HepG2 (cell line): ENCODE measurements around the gene SUCLA2. TPM values are rescaled to one million over a fixed set of nuclear protein-coding genes. Genes with fewer than 3 reads are reported as not detected.

Experiments used
- CENPX ChIP-seq: sonication (generic); formaldehyde crosslinking; IDR thresholded peaks from 2 replicates; pipeline ENCODE4 v1.9.0; 2021; ENCODE audit warnings: mild to moderate bottlenecking, missing genetic modification reagents, moderate library complexity
- HNRNPH1 ChIP-seq: fragments of 200-400 bp; formaldehyde crosslinking; optimal IDR thresholded peaks from 2 replicates; pipeline ENCODE3; 2017; ENCODE audit warnings: mild to moderate bottlenecking, low read depth, low read length
- HOXA5 ChIP-seq: sonication (generic); formaldehyde crosslinking; IDR thresholded peaks from 2 replicates; pipeline ENCODE4 v1.4.0; 2020; ENCODE audit warnings: missing genetic modification reagents
- MYC ChIP-seq: sonication (generic); formaldehyde crosslinking; IDR thresholded peaks from 2 replicates; pipeline ENCODE4 v1.9.0; 2021; ENCODE audit warnings: missing genetic modification reagents, borderline replicate concordance
- MZF1 ChIP-seq: sonication (generic); formaldehyde crosslinking; IDR thresholded peaks from 2 replicates; pipeline ENCODE4 v1.8.1; 2023; ENCODE audit warnings: mild to moderate bottlenecking, missing genetic modification reagents, borderline replicate concordance
- NFIC ChIP-seq: IDR thresholded peaks from 2 replicates; pipeline ENCODE4 v1.6.1; 2012; ENCODE audit warnings: mild to moderate bottlenecking, low read length, inconsistent platforms
- REXO4 ChIP-seq: sonication (generic); formaldehyde crosslinking; IDR thresholded peaks from 2 replicates; pipeline ENCODE4 v1.8.0; 2022; ENCODE audit warnings: missing genetic modification reagents, mild to moderate bottlenecking, borderline replicate concordance
- SATB2 ChIP-seq: sonication (generic); formaldehyde crosslinking; IDR thresholded peaks from 2 replicates; pipeline ENCODE4 v1.5.0; 2020; ENCODE audit warnings: missing genetic modification reagents
- SMARCE1 ChIP-seq: fragments of 450-650 bp; IDR thresholded peaks from 2 replicates; pipeline ENCODE4 v1.6.1; 2017; ENCODE audit warnings: borderline replicate concordance
- ZFP36 ChIP-seq: fragments of 150-350 bp; IDR thresholded peaks from 2 replicates; pipeline ENCODE4 v1.6.1; 2018; ENCODE audit warnings: borderline replicate concordance, low read length, low read depth; ENCODE audit not compliant: partially characterized antibody
- ZFP37 ChIP-seq: sonication (generic); formaldehyde crosslinking; IDR thresholded peaks from 2 replicates; pipeline ENCODE4 v1.4.0; 2020; ENCODE audit warnings: missing genetic modification reagents, borderline replicate concordance
- ZNF432 ChIP-seq: sonication (generic); formaldehyde crosslinking; IDR thresholded peaks from 2 replicates; pipeline ENCODE4 v1.5.0; 2020; ENCODE audit warnings: missing genetic modification reagents, mild to moderate bottlenecking, borderline replicate concordance
- ZNF501 ChIP-seq: sonication (generic); formaldehyde crosslinking; IDR thresholded peaks from 2 replicates; pipeline ENCODE4 v1.5.1; 2020; ENCODE audit warnings: mild to moderate bottlenecking, moderate library complexity, missing genetic modification reagents
- ZNF530 ChIP-seq: sonication (generic); formaldehyde crosslinking; IDR thresholded peaks from 2 replicates; pipeline ENCODE4 v1.5.0; 2020; ENCODE audit warnings: low read depth, mild to moderate bottlenecking, missing genetic modification reagents
- ZNF644 ChIP-seq: IDR thresholded peaks from 2 replicates; pipeline ENCODE4 v1.6.1; 2016; ENCODE audit warnings: low read depth
- ZNF75D ChIP-seq: sonication (generic); formaldehyde crosslinking; IDR thresholded peaks from 2 replicates; pipeline ENCODE4 v1.8.1; 2023; ENCODE audit warnings: missing genetic modification reagents, mild to moderate bottlenecking, borderline replicate concordance
- ZNF776 ChIP-seq: sonication (generic); formaldehyde crosslinking; IDR thresholded peaks from 2 replicates; pipeline ENCODE4 v1.4.0; 2020; ENCODE audit warnings: mild to moderate bottlenecking, missing genetic modification reagents
- ZSCAN29 ChIP-seq: sonication (generic); formaldehyde crosslinking; conservative IDR thresholded peaks from 2 replicates; pipeline ENCODE4 v1.4.0; 2020; ENCODE audit warnings: mild to moderate bottlenecking, missing genetic modification reagents
- polyA plus RNA-seq, 8 experiments: library from polyadenylated mRNA; depleted of rRNA in 3 of 8; stranded (reverse) in 7 of 8; unstranded in 1 of 8; fragments of >200 nt; fragmentation: Illumina TruSeq in 4 of 8; extraction: Trizol in 4 of 8; gene quantifications; 2 replicates each; pipeline versions ENCODE4 v1.2.1 to v1.2.3, GENCODE V29; 2011 to 2016; ENCODE audit warnings: low read depth in 4 of 8, missing spikeins in 1 of 8, mixed read lengths in 1 of 8; ENCODE audit not compliant: insufficient read depth in 1 of 8
- total RNA-seq, 5 experiments: library from RNA; depleted of rRNA; stranded (reverse); fragments of >200 nt; fragmentation: Illumina TruSeq; extraction: Trizol; gene quantifications; 2 replicates each; pipeline ENCODE4 v1.2.3, GENCODE V29; 2016; ENCODE audit warnings: low read depth in 1 of 5
- TF ChIP-seq, protein P1 (sequence below): sonication (generic); formaldehyde crosslinking; IDR thresholded peaks from 2 replicates; pipeline ENCODE4 v1.5.0; 2020; ENCODE audit warnings: missing genetic modification reagents
- TF ChIP-seq, protein P2 (sequence below): IDR thresholded peaks from 2 replicates; pipeline ENCODE4 v1.6.1; 2016
- TF ChIP-seq, protein P3 (sequence below): sonication (generic); formaldehyde crosslinking; IDR thresholded peaks from 2 replicates; pipeline ENCODE4 v1.4.0; 2020; ENCODE audit warnings: mild to moderate bottlenecking, missing genetic modification reagents

Gene SUCLA2
- total and polyA plus RNA-seq, 2 of the 13 experiments (the other 11 are each of a cell fraction or from before 2014, with no cell fraction given): 28.4 to 77.1 TPM

DNA sequence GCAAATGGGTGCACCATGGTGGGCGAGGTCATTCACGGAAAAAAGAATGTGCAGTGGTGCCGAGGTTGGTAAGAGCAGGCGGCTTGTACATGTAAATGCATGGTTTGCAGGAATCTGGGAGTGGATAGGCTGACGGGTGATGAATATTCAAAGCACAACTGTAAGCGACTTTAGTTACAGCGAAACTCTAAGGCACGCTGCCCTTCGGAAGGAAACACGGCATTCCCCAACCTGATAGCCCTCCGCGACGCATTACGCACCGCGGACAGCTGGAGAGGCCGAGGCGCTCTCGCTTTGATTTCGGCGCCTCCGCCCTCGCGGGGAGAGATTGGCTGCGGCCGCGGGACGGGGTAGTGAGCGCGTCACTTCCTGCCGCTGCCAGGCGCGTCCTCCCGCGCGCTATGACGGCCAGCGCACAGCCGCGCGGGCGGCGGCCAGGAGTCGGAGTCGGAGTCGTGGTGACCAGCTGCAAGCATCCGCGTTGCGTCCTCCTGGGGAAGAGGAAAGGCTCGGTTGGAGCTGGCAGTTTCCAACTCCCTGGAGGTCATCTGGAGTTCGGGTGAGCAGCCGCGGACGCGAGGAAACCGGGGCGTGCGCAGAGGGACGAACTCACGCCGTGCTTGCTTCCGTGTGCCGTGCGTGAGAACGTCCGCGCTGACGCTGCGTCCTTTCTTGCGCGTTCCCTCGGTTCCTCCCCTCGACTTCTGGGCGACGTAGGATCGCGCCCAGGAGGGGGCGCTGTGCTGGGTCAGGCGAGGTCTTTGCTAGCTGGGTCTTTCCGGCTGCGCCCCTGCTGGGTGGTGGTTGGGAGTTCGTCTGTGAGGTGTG lies 36.5 kb upstream of the SUCLA2 start, which contains the start of gene NUDT15 (continued):
- TF ChIP-seq MYC (CRISPR knock-in tag) (peak; percentile 97), SATB2 (CRISPR knock-in tag) (no peak; the same call in 1 of the 2 replicates), ZNF530 (CRISPR knock-in tag) (no peak), NFIC (no peak), CENPX (no peak), REXO4 (CRISPR knock-in tag) (no peak), HOXA5 (CRISPR knock-in tag) (peak; percentile 62; the same call in 1 of the 2 replicates), ZNF432 (no peak), HNRNPH1 (no peak), ZNF501 (CRISPR knock-in tag) (peak; percentile 96), SMARCE1 (no peak), ZNF644 (no peak), ZFP36 (no peak), ZNF75D (CRISPR knock-in tag) (no peak), ZFP37 (CRISPR knock-in tag) (peak; percentile 60; the same call in 1 of the 2 replicates), ZNF776 (peak; percentile 95; the same call in 1 of the 2 replicates), ZSCAN29 (peak; percentile 93; the same call in 1 of the 2 replicates), MZF1 (CRISPR knock-in tag) (no peak)
- TF ChIP-seq, protein P1, sequence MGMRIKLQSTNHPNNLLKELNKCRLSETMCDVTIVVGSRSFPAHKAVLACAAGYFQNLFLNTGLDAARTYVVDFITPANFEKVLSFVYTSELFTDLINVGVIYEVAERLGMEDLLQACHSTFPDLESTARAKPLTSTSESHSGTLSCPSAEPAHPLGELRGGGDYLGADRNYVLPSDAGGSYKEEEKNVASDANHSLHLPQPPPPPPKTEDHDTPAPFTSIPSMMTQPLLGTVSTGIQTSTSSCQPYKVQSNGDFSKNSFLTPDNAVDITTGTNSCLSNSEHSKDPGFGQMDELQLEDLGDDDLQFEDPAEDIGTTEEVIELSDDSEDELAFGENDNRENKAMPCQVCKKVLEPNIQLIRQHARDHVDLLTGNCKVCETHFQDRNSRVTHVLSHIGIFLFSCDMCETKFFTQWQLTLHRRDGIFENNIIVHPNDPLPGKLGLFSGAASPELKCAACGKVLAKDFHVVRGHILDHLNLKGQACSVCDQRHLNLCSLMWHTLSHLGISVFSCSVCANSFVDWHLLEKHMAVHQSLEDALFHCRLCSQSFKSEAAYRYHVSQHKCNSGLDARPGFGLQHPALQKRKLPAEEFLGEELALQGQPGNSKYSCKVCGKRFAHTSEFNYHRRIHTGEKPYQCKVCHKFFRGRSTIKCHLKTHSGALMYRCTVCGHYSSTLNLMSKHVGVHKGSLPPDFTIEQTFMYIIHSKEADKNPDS (CRISPR knock-in tag): 0 out of 2 replicates have a peak, but pooled peaks have one; percentile 70
- TF ChIP-seq, protein P2, sequence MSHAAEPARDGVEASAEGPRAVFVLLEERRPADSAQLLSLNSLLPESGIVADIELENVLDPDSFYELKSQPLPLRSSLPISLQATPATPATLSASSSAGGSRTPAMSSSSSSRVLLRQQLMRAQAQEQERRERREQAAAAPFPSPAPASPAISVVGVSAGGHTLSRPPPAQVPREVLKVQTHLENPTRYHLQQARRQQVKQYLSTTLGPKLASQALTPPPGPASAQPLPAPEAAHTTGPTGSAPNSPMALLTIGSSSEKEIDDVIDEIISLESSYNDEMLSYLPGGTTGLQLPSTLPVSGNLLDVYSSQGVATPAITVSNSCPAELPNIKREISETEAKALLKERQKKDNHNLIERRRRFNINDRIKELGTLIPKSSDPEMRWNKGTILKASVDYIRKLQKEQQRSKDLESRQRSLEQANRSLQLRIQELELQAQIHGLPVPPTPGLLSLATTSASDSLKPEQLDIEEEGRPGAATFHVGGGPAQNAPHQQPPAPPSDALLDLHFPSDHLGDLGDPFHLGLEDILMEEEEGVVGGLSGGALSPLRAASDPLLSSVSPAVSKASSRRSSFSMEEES (CRISPR knock-in tag): no peak
- TF ChIP-seq, protein P3, sequence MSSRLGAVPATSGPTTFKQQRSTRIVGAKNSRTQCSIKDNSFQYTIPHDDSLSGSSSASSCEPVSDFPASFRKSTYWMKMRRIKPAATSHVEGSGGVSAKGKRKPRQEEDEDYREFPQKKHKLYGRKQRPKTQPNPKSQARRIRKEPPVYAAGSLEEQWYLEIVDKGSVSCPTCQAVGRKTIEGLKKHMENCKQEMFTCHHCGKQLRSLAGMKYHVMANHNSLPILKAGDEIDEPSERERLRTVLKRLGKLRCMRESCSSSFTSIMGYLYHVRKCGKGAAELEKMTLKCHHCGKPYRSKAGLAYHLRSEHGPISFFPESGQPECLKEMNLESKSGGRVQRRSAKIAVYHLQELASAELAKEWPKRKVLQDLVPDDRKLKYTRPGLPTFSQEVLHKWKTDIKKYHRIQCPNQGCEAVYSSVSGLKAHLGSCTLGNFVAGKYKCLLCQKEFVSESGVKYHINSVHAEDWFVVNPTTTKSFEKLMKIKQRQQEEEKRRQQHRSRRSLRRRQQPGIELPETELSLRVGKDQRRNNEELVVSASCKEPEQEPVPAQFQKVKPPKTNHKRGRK: no peak
